Body of pancreas (tissue), 4 donors: Measurements from ENCODE around the gene AUTS2. TPM values are rescaled to one million over a fixed set of nuclear protein-coding genes. Genes with fewer than 3 reads are reported as not detected.

Experiments
- ATAC-seq: fragments of 150-250 bp; one replicate; pipeline ENCODE4 v1.9.1; 2016
- DNase-seq, 4 donors: peaks; one replicate each; pipeline ENCODE4 v3.0.0-alpha.2; 2019
- H3K27ac ChIP-seq, 4 donors: fragments of 200-600 bp; sonication (generic); 1 replicate in 3 of 4; 2 replicates in 1 of 4; pipeline versions ENCODE4 v1.5.1 to v1.6.1; 2016 to 2019; ENCODE audit warnings: mild to moderate bottlenecking in 1 of 4, mixed read lengths in 1 of 4, moderate library complexity in 1 of 4
- H3K27me3 ChIP-seq, 2 donors: fragments of 200-600 bp; sonication (generic); one replicate each; pipeline ENCODE4 v1.6.0; 2016; ENCODE audit warnings: mild to moderate bottlenecking in 1 of 2
- H3K36me3 ChIP-seq, 2 donors: fragments of 200-600 bp; sonication (generic); replicated peaks in 1 of 2; 2 replicates each; pipeline ENCODE4 v1.5.1; 2016; ENCODE audit warnings: low read depth in 2 of 2; ENCODE audit not compliant: insufficient read depth in 1 of 2
- H3K4me1 ChIP-seq: fragments of 200-600 bp; sonication (generic); one replicate; pipeline ENCODE4 v1.6.0; 2016
- H3K4me3 ChIP-seq, 2 donors: fragments of 200-600 bp; sonication (generic); 1 replicate in 1 of 2; 2 replicates in 1 of 2; pipeline ENCODE4 v1.5.1; 2016 to 2019
- H3K9me3 ChIP-seq, 3 donors: fragments of 200-600 bp; sonication (generic); 1 replicate in 2 of 3; 2 replicates in 1 of 3; pipeline ENCODE4 v1.5.1; 2016
- POLR2A ChIP-seq, 3 donors: fragments of 450-650 bp; IDR thresholded peaks; one replicate each; pipeline ENCODE4 v1.6.1; 2016; ENCODE audit warnings: antibody characterized with exemption in 3 of 3, mild to moderate bottlenecking in 2 of 3
- whole genome bisulfite sequencing, 2 donors: methylation state at CpG; one replicate each; pipeline ENCODE4 v1.1.5; 2017; 5-methylcytosine and 5-hydroxymethylcytosine counted together
- intact Hi-C: fragments of 100-400 bp; cut with DNase I; formaldehyde crosslinking; loops from one replicate; pipeline ENCODE4 v1.15.1; 2023
- total RNA-seq, 2 donors: library from RNA; depleted of rRNA; stranded (reverse); fragments of >200 nt; gene quantifications; one replicate each; pipeline ENCODE4 v1.1.0, GENCODE V29; 2016
- TF ChIP-seq, protein P1 (sequence below), 7 experiments: fragments of 450-650 bp in 4 of 7; fragments of 200-600 bp in 3 of 7; sonication (generic) in 3 of 7; IDR thresholded peaks; one replicate each; pipeline ENCODE4 v1.5.1; 2016 to 2019; ENCODE audit warnings: antibody characterized with exemption in 7 of 7

AUTS2 gene
- total RNA-seq, 2 donors from 2014 or later: 11.7 to 18.5 TPM

DNA sequence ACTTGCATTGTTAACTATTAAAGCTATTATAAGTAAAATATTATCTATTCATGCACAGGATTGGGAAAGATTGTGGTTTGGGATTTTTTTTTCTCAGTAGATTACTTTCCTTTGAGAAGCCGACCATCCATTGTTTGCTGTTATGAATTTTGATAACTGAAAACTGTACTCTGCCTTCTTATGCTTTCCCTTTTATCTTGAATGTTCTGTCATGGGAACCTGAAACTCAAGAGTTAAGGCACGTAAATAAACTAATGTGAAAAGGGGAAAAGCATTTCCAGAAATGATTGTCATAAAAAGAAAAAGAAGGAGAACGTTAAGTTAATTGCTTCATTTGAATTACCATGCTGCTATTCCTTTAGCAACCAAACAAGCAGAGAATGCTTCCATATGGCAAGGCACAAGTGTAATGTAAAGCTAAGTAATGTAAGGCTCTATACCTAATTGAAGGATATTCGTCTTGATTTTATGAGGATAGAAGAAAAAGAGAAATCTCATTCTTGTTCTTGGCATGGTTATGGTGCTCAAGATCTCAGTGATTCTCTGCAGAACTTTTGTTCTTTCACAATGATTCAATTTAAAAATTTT is 370.8 kb downstream of the AUTS2 start:
- H3K27me3 ChIP-seq: no peaks in the 10 kb centered on the region
- H3K4me3 ChIP-seq: no peak overlapping the region
- H3K9me3 ChIP-seq: no peaks in the 10 kb centered on the region
- no peak for DNase-seq
- 37 to 40% methylated on average over 4 of the region's 4 CpGs for WGBS, 2 donors
- H3K4me1 ChIP-seq: no peaks in the 10 kb centered on the region
- intact Hi-C loops: no loop called here
- H3K27ac ChIP-seq: no peak overlapping the region
- TF ChIP-seq, protein P1, sequence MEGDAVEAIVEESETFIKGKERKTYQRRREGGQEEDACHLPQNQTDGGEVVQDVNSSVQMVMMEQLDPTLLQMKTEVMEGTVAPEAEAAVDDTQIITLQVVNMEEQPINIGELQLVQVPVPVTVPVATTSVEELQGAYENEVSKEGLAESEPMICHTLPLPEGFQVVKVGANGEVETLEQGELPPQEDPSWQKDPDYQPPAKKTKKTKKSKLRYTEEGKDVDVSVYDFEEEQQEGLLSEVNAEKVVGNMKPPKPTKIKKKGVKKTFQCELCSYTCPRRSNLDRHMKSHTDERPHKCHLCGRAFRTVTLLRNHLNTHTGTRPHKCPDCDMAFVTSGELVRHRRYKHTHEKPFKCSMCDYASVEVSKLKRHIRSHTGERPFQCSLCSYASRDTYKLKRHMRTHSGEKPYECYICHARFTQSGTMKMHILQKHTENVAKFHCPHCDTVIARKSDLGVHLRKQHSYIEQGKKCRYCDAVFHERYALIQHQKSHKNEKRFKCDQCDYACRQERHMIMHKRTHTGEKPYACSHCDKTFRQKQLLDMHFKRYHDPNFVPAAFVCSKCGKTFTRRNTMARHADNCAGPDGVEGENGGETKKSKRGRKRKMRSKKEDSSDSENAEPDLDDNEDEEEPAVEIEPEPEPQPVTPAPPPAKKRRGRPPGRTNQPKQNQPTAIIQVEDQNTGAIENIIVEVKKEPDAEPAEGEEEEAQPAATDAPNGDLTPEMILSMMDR (IDR thresholded peaks at IDR 0.05): no peak
- TF ChIP-seq POLR2A (IDR thresholded peaks at IDR 0.05): no peak
- ATAC-seq: no peak
- no peaks in the 10 kb centered on the region for H3K36me3 ChIP-seq

DNA sequence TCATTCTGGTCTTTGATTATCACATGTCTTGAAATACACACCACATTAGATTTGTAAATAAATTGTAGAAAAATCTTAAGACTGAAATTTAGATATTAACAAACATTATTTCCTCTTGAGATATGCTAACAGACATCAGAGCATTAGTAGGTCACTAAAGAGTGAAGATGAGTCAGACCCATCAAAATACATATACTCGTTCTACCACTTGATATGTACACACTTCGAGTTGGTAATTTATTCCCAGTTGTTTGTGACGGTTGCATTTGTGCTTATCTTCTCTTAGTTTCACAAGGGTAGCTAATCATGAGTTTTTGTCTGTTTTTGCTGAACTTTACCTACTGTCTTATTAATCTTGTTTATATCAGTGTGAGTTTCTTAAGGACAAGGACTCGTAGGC is 383.4 kb downstream of the AUTS2 start:
- Histone ChIP-seq H3K36me3 (no peaks in the 10 kb centered on the region), H3K9me3 (no peaks in the 10 kb centered on the region), H3K4me3 (no peak overlapping the region), H3K27me3 (no peaks in the 10 kb centered on the region), H3K27ac (no peak overlapping the region), H3K4me1 (no peaks in the 10 kb centered on the region)
- intact Hi-C loops: no loop called here
- TF ChIP-seq, protein P1 (IDR thresholded peaks at IDR 0.05): no peak
- no peak for TF ChIP-seq POLR2A (IDR thresholded peaks at IDR 0.05)
- DNase-seq (no peak), ATAC-seq (no peak)
- 50 to 59% methylated on average over 4 of the region's 4 CpGs for WGBS, 2 donors

DNA sequence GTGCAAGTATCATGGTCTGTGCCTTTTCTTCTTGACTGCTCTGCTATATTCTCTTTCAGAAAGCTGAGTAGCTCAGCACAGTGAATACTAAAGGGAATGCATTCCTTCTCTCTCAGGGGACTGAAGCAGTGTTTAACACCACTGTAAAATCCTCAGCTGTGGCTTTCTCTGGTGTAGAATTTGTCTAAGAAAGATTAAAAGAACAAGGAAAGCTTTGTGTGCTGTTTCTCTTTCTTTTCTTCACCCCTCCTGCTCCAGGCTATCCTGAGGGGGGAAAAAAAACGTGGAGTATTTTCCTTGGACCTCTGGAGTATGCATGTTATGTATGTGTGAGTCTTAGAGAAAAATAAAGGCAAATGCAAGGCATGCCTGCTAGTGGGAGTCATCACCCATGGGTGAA is 383.9 kb downstream of the AUTS2 start:
- DNase-seq (no peak), ATAC-seq (no peak)
- H3K27ac ChIP-seq: no peak overlapping the region
- H3K4me3 ChIP-seq: no peak overlapping the region
- H3K4me1 ChIP-seq: no peaks in the 10 kb centered on the region
- H3K36me3 ChIP-seq: no peaks in the 10 kb centered on the region
- TF ChIP-seq, protein P1 (IDR thresholded peaks at IDR 0.05): no peak
- no peak for TF ChIP-seq POLR2A (IDR thresholded peaks at IDR 0.05)
- H3K9me3 ChIP-seq: no peaks in the 10 kb centered on the region
- no peaks in the 10 kb centered on the region for H3K27me3 ChIP-seq
- WGBS, 2 donors: 10 to 21% methylated on average over 1 of the region's 1 CpG
- intact Hi-C loops: no loop called here

DNA sequence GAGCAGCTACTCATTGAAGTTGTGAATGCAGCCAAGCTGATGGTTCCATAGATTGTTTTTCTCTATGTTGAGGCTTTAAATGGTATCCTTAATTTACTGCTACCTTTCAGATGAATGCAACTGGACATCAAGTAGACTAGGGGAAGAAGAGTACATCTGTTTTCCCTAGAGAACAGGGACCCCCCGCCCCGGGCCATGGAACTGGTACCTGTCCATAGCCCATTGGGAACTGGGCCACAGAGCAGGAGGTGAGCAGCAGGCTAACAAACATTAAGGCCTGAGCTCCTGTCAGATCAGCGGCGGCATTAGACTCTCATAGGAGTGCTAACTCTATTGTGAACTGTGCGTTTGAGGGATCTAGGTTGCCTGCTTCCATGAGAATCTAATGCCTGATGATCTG is 391.3 kb downstream of the AUTS2 start:
- intact Hi-C loops: no loop called here
- H3K4me1 ChIP-seq: peaks cover 8% of the 10 kb centered on the region
- ATAC-seq (no peak), DNase-seq (no peak)
- no peak overlapping the region for H3K4me3 ChIP-seq
- no peaks in the 10 kb centered on the region for H3K9me3 ChIP-seq
- no peaks in the 10 kb centered on the region for H3K36me3 ChIP-seq
- no peaks in the 10 kb centered on the region for H3K27me3 ChIP-seq
- H3K27ac ChIP-seq: no peak overlapping the region
- 79 to 88% methylated on average over 4 to 5 of the region's 5 CpGs for WGBS, 2 donors
- TF ChIP-seq, protein P1 (IDR thresholded peaks at IDR 0.05): no peak
- TF ChIP-seq POLR2A (IDR thresholded peaks at IDR 0.05): no peak

DNA sequence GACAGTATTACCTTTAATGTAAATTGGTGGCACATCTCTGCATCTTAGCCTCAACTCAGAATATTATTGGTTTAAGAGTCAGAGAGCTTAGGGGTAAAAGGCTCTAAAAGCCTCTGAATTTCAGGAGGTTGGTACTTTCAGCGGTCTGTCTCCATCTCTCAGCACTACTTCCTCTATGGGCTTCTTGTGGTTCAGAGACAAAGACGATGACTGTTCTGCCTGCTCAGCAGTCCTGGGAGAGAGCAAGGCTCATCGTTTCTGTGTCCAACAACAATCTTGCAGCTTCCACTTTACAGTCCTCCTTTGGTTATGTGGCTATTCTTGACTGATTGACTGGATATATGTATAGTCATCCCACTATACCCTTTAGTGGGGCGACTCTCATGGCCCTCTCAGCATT is 394.7 kb downstream of the AUTS2 start:
- Histone ChIP-seq H3K4me3 (no peak overlapping the region), H3K27ac (peak overlapping the region in 1 of 4 donors; percentile 24), H3K9me3 (no peaks in the 10 kb centered on the region), H3K27me3 (no peaks in the 10 kb centered on the region), H3K4me1 (peaks cover 27% of the 10 kb centered on the region), H3K36me3 (no peaks in the 10 kb centered on the region)
- 80 to 84% methylated on average over 4 of the region's 4 CpGs for WGBS, 2 donors
- DNase-seq (no peak), ATAC-seq (no peak)
- no peak for TF ChIP-seq POLR2A (IDR thresholded peaks at IDR 0.05)
- TF ChIP-seq, protein P1 (IDR thresholded peaks at IDR 0.05): no peak
- intact Hi-C loops: no loop called here
